Testis (tissue), 3 donors: ENCODE results near the gene NUDC. TPM values are rescaled to one million over a fixed set of nuclear protein-coding genes. Genes with fewer than 3 reads are reported as not detected.

Source experiments
- DNase-seq: peaks from one replicate; pipeline ENCODE4 v3.0.0-alpha.2; 2019
- H3K27ac ChIP-seq, 2 donors: fragments of 200-600 bp; sonication (generic); one replicate each; pipeline ENCODE4 v1.5.1; 2019
- H3K27me3 ChIP-seq: fragments of 200-600 bp; sonication (generic); one replicate; pipeline ENCODE4 v1.5.1; 2019
- H3K36me3 ChIP-seq: fragments of 200-600 bp; sonication (generic); one replicate; pipeline ENCODE4 v1.5.1; 2017; ENCODE audit warnings: low read depth; ENCODE audit errors: missing control alignments
- H3K4me1 ChIP-seq: fragments of 200-600 bp; sonication (generic); one replicate; pipeline ENCODE4 v1.5.1; 2019
- H3K4me3 ChIP-seq, 2 donors: fragments of 200-600 bp; sonication (generic); one replicate each; pipeline ENCODE4 v1.5.1; 2017 to 2019
- H3K9me3 ChIP-seq: fragments of 200-600 bp; sonication (generic); one replicate; pipeline ENCODE4 v1.5.1; 2017
- POLR2A ChIP-seq: fragments of 450-650 bp; IDR thresholded peaks from one replicate; pipeline ENCODE4 v1.6.1; 2017; ENCODE audit warnings: antibody characterized with exemption, mild to moderate bottlenecking, moderate library complexity
- WGBS, 2 donors: methylation state at CpG; one replicate each; pipeline ENCODE4 v1.1.5; 2018; 5-methylcytosine and 5-hydroxymethylcytosine counted together
- intact Hi-C: fragments of 100-400 bp; cut with DNase I; formaldehyde crosslinking; loops from one replicate; pipeline ENCODE4 v1.15.1; 2023; ENCODE audit warnings: low total_unique reads
- polyA plus RNA-seq: library from polyadenylated mRNA; stranded (reverse); fragments of 350-450 nt; fragmentation: Illumina TruSeq; extraction: RNeasy Lipid Tissue Mini Kit (QIAGEN cat#74804); gene quantifications from one replicate; pipeline ENCODE4 v1.2.3, GENCODE V29; 2014; ENCODE audit warnings: low read depth, low replicate concordance; ENCODE audit not compliant: insufficient read depth
- total RNA-seq, 2 donors: library from RNA; depleted of rRNA; stranded (reverse); fragments of >200 nt; gene quantifications; one replicate each; pipeline ENCODE4 v1.2.3, GENCODE V29; 2016
- TF ChIP-seq, protein P1 (sequence below), 3 experiments: fragments of 450-650 bp in 2 of 3; fragments of 200-600 bp in 1 of 3; sonication (generic) in 1 of 3; IDR thresholded peaks; one replicate each; pipeline ENCODE4 v1.5.1; 2016 to 2019; ENCODE audit warnings: antibody characterized with exemption in 3 of 3, mild to moderate bottlenecking in 2 of 3, moderate library complexity in 1 of 3

NUDC gene
- total and polyA plus RNA-seq, 3 donors from 2014 or later = 78.9 to 153 (median 95.0) TPM

DNA sequence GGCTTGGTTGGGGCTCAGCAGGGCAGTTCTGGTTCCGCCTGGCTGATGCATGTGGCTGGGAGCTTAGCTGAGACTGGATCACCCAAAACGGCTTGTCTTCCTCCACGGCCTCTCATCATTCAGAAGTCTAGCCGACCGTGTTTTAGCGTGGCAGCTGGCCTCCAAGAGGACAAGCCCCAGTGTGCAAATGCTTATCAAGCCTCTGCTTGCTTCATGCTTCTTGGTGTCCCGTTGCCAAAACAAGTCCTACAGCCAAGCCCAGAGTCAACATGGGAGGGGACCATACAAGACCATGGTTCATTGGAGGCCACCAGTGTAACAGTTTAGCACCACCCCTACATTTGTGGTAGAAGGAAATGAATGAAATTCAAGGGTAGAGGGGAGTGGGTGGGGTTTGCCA, 49.3 kb downstream of the NUDC start:
- intact Hi-C loops = no loop called here
- no peak for DNase-seq
- 45 to 68% methylated on average over 7 of the region's 7 CpGs for WGBS, 2 donors
- H3K27ac ChIP-seq = no peak overlapping the region
- H3K4me3 ChIP-seq = no peak overlapping the region
- H3K9me3 ChIP-seq = no peaks in the 10 kb centered on the region
- no peaks in the 10 kb centered on the region for H3K36me3 ChIP-seq
- TF ChIP-seq POLR2A = no peak
- TF ChIP-seq, protein P1, sequence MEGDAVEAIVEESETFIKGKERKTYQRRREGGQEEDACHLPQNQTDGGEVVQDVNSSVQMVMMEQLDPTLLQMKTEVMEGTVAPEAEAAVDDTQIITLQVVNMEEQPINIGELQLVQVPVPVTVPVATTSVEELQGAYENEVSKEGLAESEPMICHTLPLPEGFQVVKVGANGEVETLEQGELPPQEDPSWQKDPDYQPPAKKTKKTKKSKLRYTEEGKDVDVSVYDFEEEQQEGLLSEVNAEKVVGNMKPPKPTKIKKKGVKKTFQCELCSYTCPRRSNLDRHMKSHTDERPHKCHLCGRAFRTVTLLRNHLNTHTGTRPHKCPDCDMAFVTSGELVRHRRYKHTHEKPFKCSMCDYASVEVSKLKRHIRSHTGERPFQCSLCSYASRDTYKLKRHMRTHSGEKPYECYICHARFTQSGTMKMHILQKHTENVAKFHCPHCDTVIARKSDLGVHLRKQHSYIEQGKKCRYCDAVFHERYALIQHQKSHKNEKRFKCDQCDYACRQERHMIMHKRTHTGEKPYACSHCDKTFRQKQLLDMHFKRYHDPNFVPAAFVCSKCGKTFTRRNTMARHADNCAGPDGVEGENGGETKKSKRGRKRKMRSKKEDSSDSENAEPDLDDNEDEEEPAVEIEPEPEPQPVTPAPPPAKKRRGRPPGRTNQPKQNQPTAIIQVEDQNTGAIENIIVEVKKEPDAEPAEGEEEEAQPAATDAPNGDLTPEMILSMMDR (IDR thresholded peaks at IDR 0.05) = no peak
- H3K27me3 ChIP-seq = no peaks in the 10 kb centered on the region
- no peaks in the 10 kb centered on the region for H3K4me1 ChIP-seq

DNA sequence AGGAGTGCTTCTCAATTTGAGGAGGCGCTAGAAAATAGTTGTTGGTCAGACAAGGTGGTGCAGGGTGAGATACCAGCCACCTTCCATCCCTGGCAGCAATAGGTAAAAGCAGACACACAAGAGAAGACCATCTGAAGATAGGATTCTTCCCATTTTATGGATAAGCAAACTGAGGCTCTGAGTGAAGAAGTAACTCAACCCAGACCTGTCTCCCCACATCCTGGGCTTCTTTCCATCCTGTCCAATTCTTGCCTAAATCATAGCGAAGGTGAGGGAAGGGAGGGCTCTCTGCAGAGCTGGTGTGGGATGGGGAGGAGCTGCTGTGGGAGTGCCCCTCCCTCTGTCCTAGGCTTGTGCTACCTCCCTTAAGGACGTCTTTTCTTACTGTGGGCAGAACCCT, 50.0 kb downstream of the NUDC start:
- 69 to 72% methylated on average over 3 of the region's 3 CpGs for WGBS, 2 donors
- Histone ChIP-seq H3K27ac (no peak overlapping the region), H3K4me1 (no peaks in the 10 kb centered on the region), H3K4me3 (no peak overlapping the region), H3K36me3 (no peaks in the 10 kb centered on the region), H3K9me3 (no peaks in the 10 kb centered on the region), H3K27me3 (no peaks in the 10 kb centered on the region)
- TF ChIP-seq, protein P1 (IDR thresholded peaks at IDR 0.05) = no peak
- no peak for TF ChIP-seq POLR2A
- intact Hi-C loops = no loop called here
- DNase-seq = no peak

DNA sequence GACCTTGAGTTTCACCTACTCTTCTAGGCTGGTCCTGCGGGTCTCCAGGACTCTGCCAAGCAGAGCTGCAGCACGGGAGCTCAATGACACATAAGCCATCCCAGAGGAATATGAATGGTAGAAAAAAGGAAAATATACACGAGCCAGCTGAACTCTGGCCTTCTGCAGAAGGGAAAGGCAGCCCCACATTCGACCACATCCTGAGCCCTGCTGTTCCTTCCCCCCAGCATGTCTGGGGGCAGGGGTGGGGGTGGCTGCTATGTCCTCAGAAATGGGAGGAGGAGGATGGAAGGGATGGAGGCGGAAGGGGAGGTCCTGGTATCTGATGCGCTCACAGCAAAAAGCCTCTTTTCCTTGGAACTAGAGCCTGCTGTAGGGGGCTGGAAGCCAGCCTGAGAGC, 50.8 kb downstream of the NUDC start:
- Histone ChIP-seq H3K27me3 (no peaks in the 10 kb centered on the region), H3K27ac (no peak overlapping the region), H3K9me3 (no peaks in the 10 kb centered on the region), H3K36me3 (no peaks in the 10 kb centered on the region), H3K4me3 (no peak overlapping the region), H3K4me1 (no peaks in the 10 kb centered on the region)
- 49 to 68% methylated on average over 6 of the region's 6 CpGs for WGBS, 2 donors
- no peak for DNase-seq
- TF ChIP-seq, protein P1 (IDR thresholded peaks at IDR 0.05) = no peak
- no peak for TF ChIP-seq POLR2A
- intact Hi-C loops = no loop called here

DNA sequence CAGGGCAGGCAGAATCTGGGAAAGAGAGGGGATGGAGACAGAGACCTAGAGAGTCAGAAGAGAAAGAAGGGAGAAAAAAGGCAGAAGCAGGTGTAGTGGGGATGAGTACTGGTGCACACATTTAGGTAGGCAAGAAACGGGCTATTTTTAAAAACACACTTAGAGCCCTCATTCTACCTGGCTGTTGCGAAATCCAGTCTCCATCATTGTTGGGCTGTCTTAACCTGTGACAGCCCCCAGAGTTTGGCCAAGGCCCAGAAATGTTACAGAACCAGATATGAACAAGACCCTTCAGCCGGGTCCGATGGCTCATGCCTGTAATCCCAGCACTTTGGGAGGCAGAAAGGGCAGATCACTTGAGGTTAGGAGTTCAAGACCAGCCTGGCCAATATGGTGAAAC, 51.3 kb downstream of the NUDC start:
- WGBS, 2 donors = 84 to 89% methylated on average over 4 of the region's 4 CpGs
- intact Hi-C loops = no loop called here

More for the DNA sequence above, 51.3 kb downstream of the NUDC start:
- Histone ChIP-seq H3K4me3 (no peak overlapping the region), H3K27me3 (no peaks in the 10 kb centered on the region), H3K36me3 (no peaks in the 10 kb centered on the region), H3K9me3 (no peaks in the 10 kb centered on the region), H3K27ac (no peak overlapping the region), H3K4me1 (no peaks in the 10 kb centered on the region)
- TF ChIP-seq, protein P1 (IDR thresholded peaks at IDR 0.05) = no peak
- no peak for TF ChIP-seq POLR2A
- no peak for DNase-seq
